Measurements from ENCODE around the gene CDRT4.
"Not testable (repeated sequence)": the region's sequence is repeated elsewhere in the genome, so short reads cannot be mapped to it uniquely, and the experiment has no call there.

CDRT4 gene

GRCh38 chr17:15456972-15457722 is 10.3 kb downstream of the CDRT4 start:
- no peak for DNase-seq (ENCODE audit: low read depth)

GRCh38 chr17:15456496-15456895 is 10.9 kb downstream of the CDRT4 start:
- DNase-seq (ENCODE audit: low read depth), result no peak

- DNase-seq (ENCODE audit: low read depth), result no peak
These were observed 13.1 kb downstream of the CDRT4 start for GRCh38 chr17:15454346-15454745.

DNA sequence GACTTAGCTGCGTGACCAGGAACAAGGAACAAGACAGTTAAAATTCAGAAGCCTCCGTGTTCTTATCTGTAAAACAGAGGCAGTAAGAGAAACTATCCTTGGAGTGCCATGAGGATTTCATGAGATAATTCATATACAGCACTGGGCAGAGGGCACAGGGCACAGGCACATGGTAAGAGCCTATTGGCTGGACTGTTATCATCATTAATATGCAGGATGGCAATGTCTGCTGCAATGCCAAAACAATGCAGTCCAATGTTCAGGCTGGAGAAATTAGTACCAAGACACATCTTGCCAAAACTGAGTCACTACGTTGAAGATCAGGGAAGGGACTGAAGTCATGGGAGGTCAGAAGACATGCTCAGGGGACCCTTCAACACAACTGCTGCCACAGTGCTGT is 13.6 kb downstream of the CDRT4 start:
- no peak for DNase-seq (ENCODE audit: low read depth)

GRCh38 chr17:15453246-15453645 is 14.2 kb downstream of the CDRT4 start:
- no peak for DNase-seq (ENCODE audit: low read depth)

GRCh38 chr17:15452746-15453145 is 14.7 kb downstream of the CDRT4 start:
- DNase-seq (ENCODE audit: low read depth), result no peak

DNA sequence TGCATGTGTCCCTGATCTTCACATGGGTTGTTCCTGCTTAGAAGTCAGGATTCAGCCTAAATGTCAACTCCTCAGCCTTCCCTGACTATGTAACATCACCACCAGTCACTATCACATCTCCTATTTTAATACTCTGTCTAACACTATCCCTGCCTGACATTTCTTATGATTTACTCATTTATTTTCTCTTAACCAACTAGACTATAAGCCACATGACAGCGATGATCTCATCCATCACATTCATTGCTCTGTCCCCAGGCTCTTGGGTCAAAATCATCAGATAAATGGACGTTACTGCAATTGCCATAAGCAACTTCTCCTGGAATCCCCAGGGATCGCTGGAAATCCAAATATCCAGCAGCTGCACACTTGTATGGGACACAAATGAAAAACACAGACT is 15.7 kb downstream of the CDRT4 start:
- DNase-seq (ENCODE audit: low read depth), result no peak

- no peak for DNase-seq (ENCODE audit: low read depth)
These were observed 18.9 kb downstream of the CDRT4 start for GRCh38 chr17:15448580-15448956.

DNA sequence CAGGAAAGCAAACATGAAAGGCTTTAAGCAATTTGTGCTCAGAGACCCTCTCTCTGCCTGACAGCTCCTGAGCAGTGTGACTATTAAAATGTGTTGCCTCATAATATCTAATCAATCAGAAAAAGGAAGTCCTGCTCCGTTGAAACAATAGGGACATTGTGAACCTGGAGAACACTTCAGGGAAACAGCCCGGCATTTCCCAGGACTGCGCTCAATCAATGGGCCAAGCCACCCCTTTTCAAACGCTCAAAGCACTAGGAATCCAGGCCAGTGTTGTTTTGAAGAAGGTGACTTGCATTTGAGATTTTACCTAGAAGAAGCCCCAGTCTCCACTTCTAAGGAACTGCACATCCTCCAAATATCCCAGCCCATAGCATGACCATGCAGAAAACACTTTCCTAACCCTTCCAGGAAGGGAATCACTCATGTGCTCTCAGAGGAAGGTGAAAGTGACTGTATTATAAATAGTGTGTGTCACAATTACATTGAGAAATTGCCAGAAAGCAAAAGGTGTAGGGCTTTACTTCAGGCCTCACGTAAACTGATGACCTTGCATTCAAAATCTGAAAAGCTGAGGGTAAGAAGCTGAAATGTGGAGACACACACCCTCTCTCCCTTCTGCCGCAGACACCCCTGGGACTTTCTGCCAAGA is 19.4 kb downstream of the CDRT4 start:
- DNase-seq (ENCODE audit: low read depth), result no peak

DNA sequence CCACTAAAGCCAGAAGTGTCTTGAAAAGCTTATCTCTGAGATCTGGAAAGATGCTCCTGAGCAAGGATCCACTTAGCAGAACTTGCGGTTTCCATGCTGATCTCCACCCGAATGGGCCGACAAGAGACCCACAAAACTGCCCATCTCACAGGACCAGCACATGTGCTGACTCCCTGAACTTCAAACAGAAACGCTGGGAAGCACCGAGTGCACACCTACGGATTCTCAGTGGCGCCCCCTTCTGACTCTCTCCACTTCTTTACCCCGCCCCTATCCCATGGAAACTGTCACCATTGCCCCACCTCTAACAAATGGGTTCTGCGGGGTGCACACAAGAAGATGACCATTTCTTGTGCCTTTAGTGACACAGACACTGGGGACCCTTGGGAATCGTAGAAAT is 21.4 kb downstream of the CDRT4 start:
- DNase-seq (ENCODE audit: low read depth), result no peak

GRCh38 chr17:15444805-15445204 is 22.6 kb downstream of the CDRT4 start:
- DNase-seq (ENCODE audit: low read depth), result no peak

DNA sequence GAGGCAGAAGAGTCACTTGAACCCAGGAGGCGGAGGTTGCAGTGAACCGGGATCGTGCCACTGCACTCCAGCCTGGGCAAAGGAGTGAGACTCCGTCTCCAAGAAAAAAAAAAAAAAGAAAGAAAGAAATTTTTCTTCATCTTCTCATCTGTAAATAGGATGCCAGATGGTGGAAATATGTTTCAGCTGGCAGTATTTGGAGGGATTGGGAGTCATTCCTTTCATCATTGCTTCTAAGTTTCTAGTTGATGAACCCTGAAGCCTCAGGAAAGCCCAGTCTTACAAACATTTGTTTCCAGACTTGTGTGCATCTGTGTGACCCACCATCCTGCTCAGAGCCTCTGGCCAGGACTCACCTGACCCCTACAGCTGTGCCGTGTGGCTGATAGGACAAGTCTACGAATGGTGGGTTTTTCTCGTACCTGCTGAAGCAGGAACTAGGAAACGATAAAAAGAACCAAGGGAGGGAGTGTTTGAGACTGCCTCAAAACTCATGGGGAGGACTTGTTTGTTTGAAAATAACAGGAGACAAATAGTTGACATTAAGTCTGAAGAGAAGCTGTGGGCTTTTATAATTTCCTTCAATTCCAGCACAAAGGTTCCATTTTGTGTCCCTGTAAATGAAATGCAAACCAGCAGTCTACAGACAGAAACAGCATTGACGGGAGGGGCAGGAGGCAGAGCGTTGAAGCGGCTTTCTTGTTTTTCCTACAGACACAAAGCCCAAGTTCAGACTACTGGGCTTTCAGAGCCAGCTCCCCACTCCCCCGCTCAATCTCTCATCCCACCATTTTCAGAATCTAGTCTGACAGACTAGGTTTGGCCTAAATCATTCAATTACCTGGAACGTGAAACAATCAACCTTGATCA is 24.9 kb downstream of the CDRT4 start:
- no peak for DNase-seq (ENCODE audit: low read depth)

- no peak for DNase-seq (ENCODE audit: low read depth)
These were observed 26.1 kb downstream of the CDRT4 start for GRCh38 chr17:15441315-15441714.

- no peak for DNase-seq (ENCODE audit: low read depth)
These were observed 27.1 kb downstream of the CDRT4 start for GRCh38 chr17:15440347-15440746.

- DNase-seq (ENCODE audit: low read depth), result not testable (repeated sequence)
These were observed 28.0 kb downstream of the CDRT4 start for GRCh38 chr17:15439205-15439985.

GRCh38 chr17:15438491-15439105 is 28.8 kb downstream of the CDRT4 start:
- no peak for DNase-seq (ENCODE audit: low read depth)

- no peak for DNase-seq (ENCODE audit: low read depth)
These were observed 30.2 kb downstream of the CDRT4 start for GRCh38 chr17:15437303-15437635.

- DNase-seq (ENCODE audit: low read depth), result no peak
These were observed 30.7 kb downstream of the CDRT4 start for GRCh38 chr17:15436473-15437302.

DNA sequence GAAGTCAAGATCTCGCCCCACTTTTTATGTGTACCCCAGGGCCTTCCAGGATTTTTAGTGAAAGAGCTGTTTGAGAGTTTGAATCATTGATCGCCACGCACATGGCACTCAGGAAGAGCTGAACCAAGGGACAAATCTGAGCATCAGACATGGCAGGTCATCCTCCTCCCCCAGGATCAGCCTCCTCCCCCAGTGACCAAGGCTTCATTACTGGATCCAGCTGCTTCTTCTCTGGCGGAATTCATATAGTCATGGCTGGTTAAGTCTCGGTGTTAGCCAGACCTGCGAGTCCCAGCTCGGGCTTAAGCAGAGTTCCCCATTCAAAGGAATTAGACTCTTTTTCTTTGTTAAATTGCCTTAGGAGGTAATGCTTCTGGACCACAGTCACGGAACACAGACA is 32.5 kb downstream of the CDRT4 start:
- DNase-seq (ENCODE audit: low read depth), result no peak

DNA sequence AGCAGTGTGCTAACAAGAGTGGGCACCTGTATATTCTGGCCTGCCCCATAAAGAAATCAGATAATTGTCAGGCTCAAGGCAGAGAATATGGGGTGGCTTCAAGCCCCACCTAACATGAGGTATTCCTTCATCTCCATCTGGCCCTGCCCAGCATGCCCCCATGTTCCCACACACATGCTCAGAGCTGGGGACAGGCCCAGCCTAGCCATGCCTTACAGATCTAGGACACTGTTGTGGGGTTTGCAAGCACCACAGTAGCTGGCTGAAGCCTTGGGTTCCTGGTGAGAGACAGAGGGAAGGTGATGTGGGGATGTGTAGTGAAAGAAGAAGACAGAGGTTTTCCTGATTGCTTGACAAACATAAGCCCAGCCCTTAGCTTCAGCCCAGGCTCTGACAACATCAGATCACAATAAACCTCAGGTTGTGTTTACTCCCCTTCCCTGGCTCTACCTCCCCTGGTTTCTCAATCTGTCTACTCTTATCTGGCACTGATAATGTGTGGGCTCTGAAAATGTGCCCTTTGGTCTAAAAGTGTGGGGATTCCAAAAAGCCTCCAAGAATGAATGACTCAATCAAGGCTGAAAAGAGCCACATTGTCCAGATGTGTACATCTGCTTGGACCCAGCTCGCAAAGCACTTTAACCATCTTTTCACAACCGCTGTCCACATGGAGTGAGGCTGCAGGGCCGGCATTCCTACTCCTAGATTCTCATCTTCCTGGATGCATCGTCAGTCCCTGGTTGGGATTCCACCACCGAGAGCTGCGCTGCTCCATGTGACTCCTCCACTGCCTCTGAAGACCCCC is 34.4 kb downstream of the CDRT4 start:
- no peak for DNase-seq (ENCODE audit: low read depth)
